ENCODE measurements around the gene SERP1.

Gene SERP1

DNA sequence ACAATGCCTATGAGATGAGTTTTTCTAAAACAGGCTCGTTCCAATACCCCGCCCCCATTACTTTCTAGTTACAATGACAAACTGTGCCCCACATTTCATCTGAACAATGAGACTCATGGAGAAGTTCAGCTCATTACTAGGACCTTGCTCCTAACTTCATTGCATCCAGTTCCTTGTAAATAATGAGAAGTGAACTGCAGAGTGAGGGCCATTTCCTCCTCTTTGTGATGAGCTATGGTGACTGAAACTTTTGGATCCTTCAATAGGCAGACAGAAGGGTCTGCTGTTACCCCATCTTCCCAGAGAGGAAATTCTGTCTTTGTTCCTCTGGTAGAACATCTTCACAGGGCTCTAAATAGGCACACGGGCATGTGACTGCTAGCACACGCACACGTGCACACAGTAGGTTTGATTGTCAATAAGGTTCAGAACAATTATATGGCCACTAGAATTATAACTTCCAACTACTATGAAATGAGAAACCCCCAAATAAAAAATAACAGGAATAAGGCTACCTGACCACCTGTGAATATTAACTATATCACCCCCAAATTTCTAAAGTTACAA is 51.8 kb downstream of the SERP1 start:
- no peak for DNase-seq (ENCODE audit: low read depth in 1 of 2, low spot score in 1 of 2)
